H1 (cell line): ENCODE measurements around the gene BGN. TPM values are rescaled to one million over a fixed set of nuclear protein-coding genes. Genes with fewer than 3 reads are reported as not detected.

Source experiments
- CTCF ChIA-PET: fragments of 300-600 bp; sonication (Branson Sonifier 250); formaldehyde crosslinking; loops from one replicate; lab custom pipeline; 2021; ENCODE audit not compliant: partially characterized antibody; lab: Charles Lee
- POLR2A ChIA-PET: fragments of 300-600 bp; sonication (Branson Sonifier 250); formaldehyde crosslinking; loops from one replicate; lab custom pipeline; 2021; ENCODE audit warnings: inconsistent platforms; ENCODE audit not compliant: partially characterized antibody; lab: Charles Lee
- DNase-seq, 2 experiments: peaks; one replicate each; pipeline versions ENCODE4 v3.0.0 to v3.0.0-alpha.2; 2010 to 2022; ENCODE audit warnings: low spot score in 2 of 2, low read depth in 1 of 2, mixed read lengths in 1 of 2
- FAIRE-seq: peaks from 2 replicates; lab custom pipeline; 2011; peaks lifted over from hg19 to GRCh38; lab: Jason Lieb, UNC
- H2AFZ ChIP-seq: 2 replicates; pipeline ENCODE4 v1.8.1; 2012; ENCODE audit warnings: low read length, inconsistent platforms
- H2AK5ac ChIP-seq: 2 replicates; pipeline ENCODE4 v1.6.1; 2013; ENCODE audit warnings: low read depth, low read length
- H2BK120ac ChIP-seq: replicated peaks from 2 replicates; pipeline ENCODE3; 2013; ENCODE audit warnings: low read depth, low read length, inconsistent platforms
- H2BK12ac ChIP-seq: 2 replicates; pipeline ENCODE4 v1.6.1; 2013; ENCODE audit warnings: low read depth, low read length
- H2BK15ac ChIP-seq: 2 replicates; pipeline ENCODE4 v1.6.1; 2013; ENCODE audit warnings: low read length
- H2BK20ac ChIP-seq: 2 replicates; pipeline ENCODE4 v1.6.1; 2013; ENCODE audit warnings: low read length
- H2BK5ac ChIP-seq: 2 replicates; pipeline ENCODE4 v1.6.1; 2013; ENCODE audit warnings: low read depth, low read length
- H3K14ac ChIP-seq: 2 replicates; pipeline ENCODE4 v1.6.1; 2013; ENCODE audit warnings: inconsistent platforms; ENCODE audit not compliant: insufficient read length
- H3K18ac ChIP-seq: 2 replicates; pipeline ENCODE4 v1.6.1; 2013; ENCODE audit warnings: low read length; ENCODE audit errors: extremely low read depth
- H3K23ac ChIP-seq: 2 replicates; pipeline ENCODE4 v1.6.1; 2013; ENCODE audit warnings: inconsistent platforms; ENCODE audit not compliant: insufficient read length
- H3K23me2 ChIP-seq: 2 replicates; pipeline ENCODE4 v1.6.1; 2013; ENCODE audit warnings: low read depth, low read length
- H3K27ac ChIP-seq: 2 replicates; pipeline ENCODE4 v1.6.1; 2011; ENCODE audit warnings: low read depth, low read length, inconsistent platforms
- H3K27me3 ChIP-seq, 4 experiments: replicated peaks in 1 of 4; 1 replicate in 1 of 4; 2 replicates in 3 of 4; pipeline versions ENCODE4 v1.6.1 to v1.8.1; 2011 to 2013; ENCODE audit warnings: low read length in 3 of 4, mild to moderate bottlenecking in 3 of 4, inconsistent platforms in 2 of 4, mixed read lengths in 2 of 4, moderate library complexity in 1 of 4; ENCODE audit not compliant: control insufficient read depth in 3 of 4, insufficient read depth in 3 of 4; ENCODE audit errors: extremely low read depth in 1 of 4
- H3K36me3 ChIP-seq, 4 experiments: 2 replicates each; pipeline versions ENCODE4 v1.6.1 to v1.8.1; 2011 to 2013; ENCODE audit warnings: mild to moderate bottlenecking in 4 of 4, low read length in 3 of 4, moderate library complexity in 2 of 4, control low read depth in 1 of 4, inconsistent platforms in 1 of 4; ENCODE audit not compliant: insufficient read depth in 4 of 4, control insufficient read depth in 2 of 4
- H3K4ac ChIP-seq: replicated peaks from 2 replicates; pipeline ENCODE3; 2013; ENCODE audit warnings: low read length, low read depth, mixed read lengths, inconsistent platforms; ENCODE audit not compliant: insufficient read length
- H3K4me1 ChIP-seq, 4 experiments: replicated peaks in 1 of 4; 1 replicate in 1 of 4; 2 replicates in 3 of 4; pipeline versions ENCODE4 v1.6.1 to v1.8.1; 2011 to 2013; ENCODE audit warnings: low read length in 3 of 4, inconsistent platforms in 2 of 4, mixed read lengths in 1 of 4; ENCODE audit not compliant: insufficient read depth in 4 of 4, control insufficient read depth in 3 of 4
- H3K4me2 ChIP-seq, 2 experiments: 2 replicates each; pipeline versions ENCODE4 v1.6.1 to v1.8.1; 2011 to 2013; ENCODE audit warnings: low read depth in 2 of 2, low read length in 2 of 2, control low read depth in 1 of 2, inconsistent platforms in 1 of 2, mild to moderate bottlenecking in 1 of 2; ENCODE audit not compliant: insufficient read depth in 1 of 2
- H3K4me3 ChIP-seq, 4 experiments: fragments of 200-600, 300-600 bp in 1 of 4; sonication (generic), shearing (Covaris generic), sonication (Bioruptor Twin) in 1 of 4; 2 replicates each; pipeline versions ENCODE4 v1.5.1 to v1.8.1; 2011 to 2016; ENCODE audit warnings: low read length in 4 of 4, low read depth in 3 of 4, control low read depth in 2 of 4, inconsistent platforms in 2 of 4, mild to moderate bottlenecking in 2 of 4, mixed read lengths in 1 of 4, moderate library complexity in 1 of 4; ENCODE audit not compliant: insufficient read depth in 2 of 4; ENCODE audit errors: extremely low read depth in 1 of 4
- H3K56ac ChIP-seq: replicated peaks from 2 replicates; pipeline ENCODE3; 2013; ENCODE audit warnings: low read depth, mild to moderate bottlenecking, mixed read lengths, low read length, inconsistent platforms; ENCODE audit not compliant: insufficient read length
- H3K79me1 ChIP-seq: 2 replicates; pipeline ENCODE4 v1.6.1; 2013; ENCODE audit warnings: low read depth, low read length, control low read depth
- H3K79me2 ChIP-seq, 2 experiments: 2 replicates each; pipeline versions ENCODE4 v1.6.1 to v1.8.1; 2012 to 2013; ENCODE audit warnings: low read length in 2 of 2, mild to moderate bottlenecking in 2 of 2, inconsistent platforms in 1 of 2; ENCODE audit not compliant: insufficient read depth in 2 of 2, control insufficient read depth in 1 of 2
- H3K9ac ChIP-seq, 4 experiments: replicated peaks in 1 of 4; 1 replicate in 1 of 4; 2 replicates in 3 of 4; pipeline versions ENCODE4 v1.6.1 to v1.8.1; 2011 to 2013; ENCODE audit warnings: low read depth in 3 of 4, low read length in 3 of 4, control low read depth in 2 of 4, mild to moderate bottlenecking in 2 of 4, moderate library complexity in 2 of 4, inconsistent platforms in 1 of 4; ENCODE audit errors: extremely low read depth in 1 of 4
- H3K9me3 ChIP-seq, 2 experiments: 2 replicates each; pipeline versions ENCODE4 v1.6.1 to v1.8.1; 2012 to 2013; ENCODE audit warnings: mild to moderate bottlenecking in 2 of 2, moderate library complexity in 2 of 2, control low read depth in 1 of 2, inconsistent platforms in 1 of 2, low read depth in 1 of 2, low read length in 1 of 2, mixed read lengths in 1 of 2; ENCODE audit not compliant: insufficient read depth in 2 of 2
- H4K20me1 ChIP-seq, 2 experiments: replicated peaks in 1 of 2; 2 replicates each; pipeline versions ENCODE3 to v1.8.1; 2011 to 2013; ENCODE audit warnings: inconsistent platforms in 2 of 2, low read length in 2 of 2, mild to moderate bottlenecking in 1 of 2; ENCODE audit not compliant: insufficient read depth in 2 of 2, control insufficient read depth in 1 of 2
- H4K5ac ChIP-seq: 2 replicates; pipeline ENCODE4 v1.6.1; 2013; ENCODE audit warnings: low read length, low read depth, mixed read lengths, inconsistent platforms; ENCODE audit not compliant: insufficient read length
- H4K8ac ChIP-seq: 2 replicates; pipeline ENCODE4 v1.8.0; 2013; ENCODE audit warnings: mild to moderate bottlenecking, moderate library complexity, low read length, inconsistent platforms; ENCODE audit not compliant: insufficient read depth; ENCODE audit errors: extremely low read depth
- H4K91ac ChIP-seq: replicated peaks from 2 replicates; pipeline ENCODE3; 2013; ENCODE audit warnings: low read length, mixed read lengths, inconsistent platforms; ENCODE audit not compliant: insufficient read length
- CEBPB ChIP-seq: IDR thresholded peaks from 2 replicates; pipeline ENCODE4 v1.6.1; 2012; ENCODE audit warnings: low read depth, low read length
- EZH2 ChIP-seq: fragments of 200-600 bp; sonication (generic); IDR thresholded peaks from 2 replicates; pipeline ENCODE4 v1.7.1; 2012; ENCODE audit warnings: low read depth, mild to moderate bottlenecking, moderate library complexity, low read length, inconsistent platforms; ENCODE audit not compliant: severe bottlenecking
- GTF2F1 ChIP-seq: IDR thresholded peaks from 2 replicates; pipeline ENCODE4 v1.6.1; 2012; ENCODE audit warnings: low read depth, low read length, improper control_type of control experiment, borderline replicate concordance
- KDM1A ChIP-seq: fragments of 200-600, 300-600 bp; sonication (generic); IDR thresholded peaks from 2 replicates; pipeline ENCODE4 v1.7.1; 2016; ENCODE audit warnings: mild to moderate bottlenecking, low read length, borderline replicate concordance
- KDM4A ChIP-seq: IDR thresholded peaks from one replicate; pipeline ENCODE4 v1.7.1; 2012; ENCODE audit warnings: low read depth, mild to moderate bottlenecking, moderate library complexity, low read length, inconsistent platforms; ENCODE audit not compliant: severe bottlenecking
- NRF1 ChIP-seq: IDR thresholded peaks from 2 replicates; pipeline ENCODE4 v1.6.1; 2011; ENCODE audit warnings: mild to moderate bottlenecking, low read depth, low read length, improper control_type of control experiment
- SIN3A ChIP-seq, 2 experiments: IDR thresholded peaks in 1 of 2; conservative IDR thresholded peaks in 1 of 2; 2 replicates each; pipeline ENCODE4 v1.6.1; 2011 to 2012; ENCODE audit warnings: low read length in 2 of 2, improper control_type of control experiment in 1 of 2, low read depth in 1 of 2, mild to moderate bottlenecking in 1 of 2
- SIRT6 ChIP-seq: IDR thresholded peaks from one replicate; pipeline ENCODE4 v1.7.1; 2012; ENCODE audit warnings: low read length, inconsistent platforms
- SP1 ChIP-seq: IDR thresholded peaks from 2 replicates; pipeline ENCODE4 v1.6.1; 2011; ENCODE audit warnings: low read depth, low read length
- SRF ChIP-seq: IDR thresholded peaks from 2 replicates; pipeline ENCODE4 v1.6.1; 2011; ENCODE audit warnings: mild to moderate bottlenecking, low read depth, low read length, moderate library complexity
- TEAD4 ChIP-seq: IDR thresholded peaks from 2 replicates; pipeline ENCODE4 v1.6.1; 2012; ENCODE audit warnings: low read depth, low read length, inconsistent platforms, mixed read lengths
- USF2 ChIP-seq: IDR thresholded peaks from 2 replicates; pipeline ENCODE4 v1.6.1; 2011; ENCODE audit warnings: low read length, improper control_type of control experiment
- WGBS, 2 experiments: shearing (Covaris generic) in 1 of 2; methylation state at CpG; one replicate each; pipeline versions ENCODE4 v1.1.6 to v1.1.7; 2013 to 2015; ENCODE audit warnings: low lambda C conversion rate in 2 of 2, mixed read lengths in 2 of 2, inconsistent platforms in 1 of 2, low coverage in 1 of 2, missing lambda C conversion rate in 1 of 2; ENCODE audit not compliant: insufficient replicate concordance in 2 of 2, insufficient coverage in 1 of 2, insufficient read length in 1 of 2; ENCODE audit errors: extremely low coverage in 1 of 2, missing lambda C conversion rate in 1 of 2; 5-methylcytosine and 5-hydroxymethylcytosine counted together
- polyA plus RNA-seq, 7 experiments: library from polyadenylated mRNA; depleted of rRNA in 3 of 7; stranded (reverse) in 5 of 7; unstranded in 2 of 7; fragments of >200 nt in 5 of 7; fragments of 200-250 nt in 2 of 7; gene quantifications; 1 replicate in 5 of 7; 2 replicates in 1 of 7; 4 replicates in 1 of 7; pipeline versions ENCODE4 v1.2.1 to v1.2.3, GENCODE V29; 2011 to 2013; ENCODE audit warnings: missing spikeins in 2 of 7, mixed read lengths in 2 of 7
- total RNA-seq: library from RNA; stranded (reverse); fragmentation: NEBNext Ultra II Directional; extraction: Animal tissue kit (Norgen Biotek cat#: 25700); gene quantifications from 2 replicates; pipeline ENCODE4 v1.2.1, GENCODE V29; 2021

Gene BGN
- total and polyA plus RNA-seq, 2 of the 8 experiments (the other 6 are each of a cell fraction or from before 2014, with no cell fraction given) = 1.8 to 2.4 TPM

GRCh38 chrX:153450949-153451277 is 43.9 kb upstream of the BGN start:
- no peaks in the 10 kb centered on the region for H3K4me1 ChIP-seq
- no peak overlapping the region for H3K14ac ChIP-seq
- TF ChIP-seq KDM4A = no peak
- no peak for TF ChIP-seq EZH2
- no peak for TF ChIP-seq SIRT6
- TF ChIP-seq SRF = no peak
- no peak for TF ChIP-seq TEAD4
- TF ChIP-seq USF2 = no peak
- no peak for TF ChIP-seq GTF2F1
- no peak for TF ChIP-seq SIN3A (conservative IDR thresholded peaks at IDR 0.05 in 1 of 2, IDR thresholded peaks at IDR 0.05 in 1 of 2; ENCODE audit: low read depth in 1 of 2, low read length in 2 of 2)
- no peak for TF ChIP-seq CEBPB
- TF ChIP-seq KDM1A = no peak
- TF ChIP-seq NRF1 = no peak
- no peak for TF ChIP-seq SP1
- no peaks in the 10 kb centered on the region for H3K79me2 ChIP-seq
- CTCF ChIA-PET = no interaction called here
- no peak overlapping the region for H2BK15ac ChIP-seq
- H2BK12ac ChIP-seq = no peak overlapping the region
- no peak overlapping the region for H4K91ac ChIP-seq
- no peaks in the 10 kb centered on the region for H3K27me3 ChIP-seq
- H2BK20ac ChIP-seq = no peak overlapping the region
- no peak overlapping the region for H3K18ac ChIP-seq
- no peak overlapping the region for H3K56ac ChIP-seq
- H2AFZ ChIP-seq = no peak overlapping the region
- H3K9ac ChIP-seq = no peak overlapping the region
- H3K79me1 ChIP-seq = no peaks in the 10 kb centered on the region
- no peak for FAIRE-seq
- H2BK5ac ChIP-seq = no peak overlapping the region
- H3K36me3 ChIP-seq = peaks cover 0 to 10% (median 0%) of the 10 kb centered on the region in 4 experiments; a peak in 3 of 8 replicates
- no peak overlapping the region for H2AK5ac ChIP-seq
- no peaks in the 10 kb centered on the region for H3K9me3 ChIP-seq
- no peak overlapping the region for H3K23ac ChIP-seq
- no peak overlapping the region for H3K4ac ChIP-seq
- no peak overlapping the region for H3K27ac ChIP-seq
- POLR2A ChIA-PET = no interaction called here
- DNase-seq = no peak
- no peaks in the 10 kb centered on the region for H4K20me1 ChIP-seq
- H4K5ac ChIP-seq = no peak overlapping the region
- no peaks in the 10 kb centered on the region for H3K23me2 ChIP-seq
- no peak overlapping the region for H2BK120ac ChIP-seq
- WGBS, 2 experiments = 81% methylated on average over 4 of the region's 8 CpGs; no CpG with 5 or more reads in 1 of the 2 experiments
- H3K4me2 ChIP-seq = no peak overlapping the region
- no peak overlapping the region for H4K8ac ChIP-seq
- no peak overlapping the region for H3K4me3 ChIP-seq
